Measurements from ENCODE around the gene CRYAB.
"Not testable (repeated sequence)": the region's sequence is repeated elsewhere in the genome, so short reads cannot be mapped to it uniquely, and the experiment has no call there.

The CRYAB gene

DNA sequence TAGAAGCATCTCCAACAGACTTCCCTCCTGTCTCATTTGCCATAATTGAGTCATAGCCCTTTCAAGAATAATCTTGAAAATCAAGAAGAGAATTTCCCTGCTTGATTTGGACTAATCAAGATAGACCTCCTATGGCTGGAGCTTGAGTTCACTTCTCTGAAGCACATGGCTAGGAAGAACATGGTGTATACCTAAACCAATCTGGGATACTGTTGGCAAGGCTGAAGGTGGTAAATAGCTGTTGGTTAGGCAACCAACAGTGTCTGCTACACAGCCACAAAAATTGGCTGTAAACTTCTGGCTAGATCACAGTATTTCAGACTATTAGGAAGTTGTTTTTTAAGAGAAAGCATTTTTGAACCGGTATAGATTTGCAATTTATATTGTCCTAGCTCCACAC, 4.9 kb downstream of the CRYAB start:
- DNase-seq = no peak

- DNase-seq = no peak
These were observed 6.2 kb downstream of the CRYAB start for GRCh38 chr11:111905411-111905810.

DNA sequence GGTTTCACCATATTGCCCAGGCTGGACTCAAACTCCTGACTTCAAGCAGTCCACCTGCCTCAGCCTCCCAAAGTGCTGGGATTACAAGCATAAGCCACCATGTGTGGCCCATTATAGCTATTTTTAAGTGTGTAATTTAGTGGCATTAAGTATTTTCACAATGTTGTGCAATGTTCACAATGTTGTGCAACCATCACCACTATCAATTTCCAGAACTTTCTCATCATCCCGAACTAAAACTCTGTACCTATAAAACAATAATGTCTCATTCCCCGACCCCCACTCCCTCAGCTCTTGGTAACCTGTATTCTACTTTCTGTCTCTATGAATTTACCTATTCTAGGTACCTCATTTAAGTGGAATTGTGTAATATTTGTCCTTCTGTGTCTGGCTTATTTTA, 24.7 kb downstream of the CRYAB start:
- DNase-seq = no peak

- no peak for DNase-seq
These were observed 25.5 kb downstream of the CRYAB start for GRCh38 chr11:111886032-111886431.

DNA sequence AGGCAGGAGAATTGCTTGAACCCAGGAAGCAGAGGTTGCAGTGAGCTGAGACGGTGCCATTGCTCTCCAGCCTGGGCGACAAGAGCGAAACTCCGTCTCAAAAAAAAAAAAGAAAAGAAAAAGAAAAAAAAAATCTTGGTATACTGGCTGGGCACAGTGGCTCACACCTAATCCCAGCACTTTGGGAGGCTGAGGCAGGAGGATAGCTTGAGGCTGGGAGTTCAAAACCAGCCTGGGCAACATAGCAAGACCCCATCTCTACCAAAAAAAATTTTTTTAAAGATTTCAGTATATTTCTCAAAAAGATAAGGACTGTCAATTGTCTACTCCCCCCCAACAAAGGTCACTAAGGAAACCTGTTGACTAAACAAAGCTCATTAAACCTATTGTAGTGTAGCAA, 26.5 kb downstream of the CRYAB start:
- not testable (repeated sequence) for DNase-seq

DNA sequence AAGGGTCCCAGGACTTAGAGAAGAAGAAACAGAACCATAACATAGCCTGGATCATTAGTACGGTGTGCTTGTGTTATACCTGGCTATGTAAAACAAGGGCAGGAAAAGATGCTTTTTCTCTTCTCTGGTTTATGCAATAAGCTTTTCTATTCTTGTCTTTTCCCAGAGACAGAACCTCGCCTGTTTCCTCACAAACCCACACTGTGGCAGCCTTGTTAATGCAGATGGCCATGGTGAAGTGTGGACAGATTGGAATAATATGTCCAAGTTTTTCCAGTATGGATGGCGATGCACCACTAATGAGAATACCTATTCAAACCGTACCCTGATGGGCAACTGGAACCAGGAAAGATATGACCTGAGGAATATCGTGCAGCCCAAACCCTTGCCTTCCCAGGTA, 29.4 kb downstream of the CRYAB start:
- DNase-seq = no peak

- DNase-seq = no peak
These were observed 32.0 kb downstream of the CRYAB start for GRCh38 chr11:111879637-111879960.

DNA sequence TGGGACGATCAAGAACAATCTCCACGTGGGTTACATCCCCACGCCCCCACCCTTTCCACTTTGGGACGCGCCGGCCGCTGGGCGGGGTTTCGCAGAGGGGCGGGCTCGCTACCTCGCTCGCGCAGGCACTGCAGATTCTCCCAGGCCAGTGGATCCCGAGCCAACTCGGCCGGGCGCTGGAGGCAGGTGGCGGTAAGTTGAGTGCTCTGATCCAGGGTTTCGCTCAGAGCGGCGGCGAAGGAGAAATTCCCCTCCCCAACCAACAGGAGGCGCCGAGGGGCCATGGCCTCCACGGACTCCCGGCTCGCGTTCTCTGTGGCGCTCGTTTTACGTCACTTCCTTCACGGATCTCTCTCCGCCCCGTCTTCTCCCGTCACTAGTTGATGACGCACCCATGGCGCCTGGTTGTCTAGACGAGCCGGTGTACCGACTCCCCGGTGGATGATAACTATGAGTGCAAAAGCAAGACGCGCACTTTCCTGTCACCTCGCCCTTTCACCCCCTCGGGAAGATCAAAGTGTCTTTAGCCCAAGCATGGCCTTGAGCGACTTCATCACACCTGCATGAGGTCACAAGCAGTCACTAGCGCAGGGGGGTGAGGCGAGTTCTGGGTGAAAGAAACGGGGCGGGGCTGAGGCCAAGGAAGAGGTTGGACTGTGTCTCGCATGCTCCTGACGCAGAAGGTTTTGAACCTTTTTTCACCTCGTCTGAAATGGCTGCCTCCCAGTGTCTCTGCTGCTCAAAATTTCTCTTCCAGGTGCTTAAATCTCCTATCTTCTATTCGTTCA, 32.5 kb downstream of the CRYAB start, which contains the start of the genes CFAP68 and FDXACB1:
CFAP68 (plus strand) TSS at position 693 of the 788 bp plus-strand sequence; CDS start at position 713, 20 bp downstream.
FDXACB1 (minus strand) TSS at position 317 of the 788 bp plus-strand sequence; CDS start at position 284, 33 bp downstream.
- DNase-seq = peak; percentile 94 to 95

DNA sequence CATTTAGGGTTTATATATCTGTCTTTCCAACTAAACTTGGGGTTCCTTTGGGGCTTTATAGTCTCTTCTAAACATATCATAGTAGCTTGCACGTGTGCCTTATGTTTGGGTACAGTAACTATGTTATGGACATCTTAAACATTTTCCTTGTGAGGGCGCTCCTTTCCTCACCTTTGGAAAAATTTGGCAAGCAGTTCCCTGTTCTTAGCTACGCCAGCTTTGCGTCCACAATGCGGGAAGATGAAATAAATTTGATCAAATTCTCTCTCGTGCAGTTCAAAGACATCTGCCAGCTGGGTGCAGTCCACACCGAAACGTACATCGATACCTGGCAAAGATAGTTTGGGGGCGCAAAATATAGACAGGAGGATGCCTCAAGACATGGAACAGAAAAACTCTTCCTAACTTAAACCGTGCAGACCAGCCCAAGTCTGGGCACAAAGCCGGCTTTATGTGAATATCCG, 33.2 kb downstream of the CRYAB start:
- peak in 1 of 2 donors; percentile 25 for DNase-seq

DNA sequence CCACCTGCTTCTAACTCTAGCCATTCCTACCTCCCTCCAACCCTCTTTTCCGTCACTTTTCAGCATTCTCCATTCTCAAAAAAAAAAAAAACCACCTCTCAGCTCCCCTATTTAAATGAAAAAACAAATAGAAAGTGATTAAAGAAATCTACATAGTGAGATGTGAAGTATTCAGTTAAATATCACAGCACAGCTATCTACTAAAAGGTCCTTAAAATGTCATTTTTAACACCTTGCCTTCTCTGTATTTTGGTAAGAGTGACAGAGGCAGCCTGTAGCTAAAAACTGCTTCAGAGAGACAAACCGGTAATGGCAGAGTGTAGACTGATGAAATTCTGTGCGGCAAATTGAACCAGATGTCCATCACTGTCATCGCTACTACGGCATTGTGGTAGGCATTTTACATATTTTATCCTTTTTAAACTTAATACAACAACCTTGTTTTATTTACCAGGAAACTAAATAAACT, 39.8 kb downstream of the CRYAB start:
- no peak for DNase-seq

GRCh38 chr11:111870886-111871692, 40.5 kb downstream of the CRYAB start, which contains the start of gene ALG9:
Gene ALG9 (minus strand): TSS chr11:111871581. CDS start chr11:111871482, 99 bp downstream.
- DNase-seq = peak; percentile 68 to 74

- DNase-seq = no peak
These were observed 41.1 kb downstream of the CRYAB start for GRCh38 chr11:111870522-111870885.

DNA sequence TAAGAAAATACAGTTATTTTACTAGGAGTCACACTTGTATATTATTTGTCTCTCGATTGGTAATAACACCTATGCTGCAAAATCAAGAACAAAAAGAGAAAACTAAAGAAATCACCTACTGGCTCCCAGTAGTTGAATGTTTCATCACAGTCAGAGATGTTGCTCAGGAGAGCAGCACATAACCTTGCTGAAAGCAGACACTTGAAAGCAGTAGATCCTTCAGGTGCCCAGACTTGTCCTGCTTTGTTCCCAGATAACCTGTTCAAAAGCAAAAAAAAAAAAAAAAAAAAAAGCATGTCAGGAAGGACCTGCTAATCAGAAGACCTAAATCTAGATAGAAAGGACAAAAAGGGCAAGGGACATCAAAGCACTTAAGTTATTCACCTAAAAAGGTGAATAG, 41.5 kb downstream of the CRYAB start:
- no peak for DNase-seq

DNA sequence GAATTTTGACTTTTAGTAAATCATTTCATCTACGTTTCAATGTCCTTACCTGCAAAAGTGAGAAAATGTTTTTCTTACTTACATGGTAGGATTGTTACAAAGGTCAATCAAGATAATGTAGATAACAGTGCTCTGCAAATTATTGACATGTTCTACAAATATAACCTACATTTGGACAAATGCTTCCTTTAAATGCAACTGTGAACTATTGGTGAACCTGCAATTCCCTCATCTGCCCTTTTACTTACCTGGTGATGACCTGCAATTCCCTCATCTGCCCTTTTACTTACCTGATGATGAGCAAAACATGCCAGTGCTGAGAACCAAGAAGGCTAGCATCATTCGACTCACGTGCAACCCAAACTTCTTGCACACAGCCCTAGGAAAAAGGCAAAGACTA, 51.3 kb downstream of the CRYAB start:
- no peak for DNase-seq
